Vagina (tissue), 2 donors: ENCODE results near the gene NCAM2.

Experiments
- CTCF ChIP-seq, 3 experiments: fragments of 450-650 bp in 2 of 3; fragments of 200-600 bp in 1 of 3; sonication (generic) in 1 of 3; IDR thresholded peaks; one replicate each; pipeline ENCODE4 v1.5.1; 2017 to 2019; ENCODE audit warnings: antibody characterized with exemption in 3 of 3, mild to moderate bottlenecking in 2 of 3, moderate library complexity in 2 of 3
- POLR2A ChIP-seq, 2 donors: fragments of 450-650 bp; IDR thresholded peaks; one replicate each; pipeline ENCODE4 v1.6.1; 2017; ENCODE audit warnings: antibody characterized with exemption in 2 of 2, mild to moderate bottlenecking in 2 of 2, moderate library complexity in 2 of 2
- POLR2AphosphoS5 ChIP-seq, 2 donors: sonication (generic); formaldehyde crosslinking; IDR thresholded peaks; one replicate each; pipeline ENCODE4 v1.9.0; 2017; ENCODE audit warnings: antibody characterized with exemption in 2 of 2, mild to moderate bottlenecking in 2 of 2, low read depth in 1 of 2; ENCODE audit not compliant: insufficient read depth in 1 of 2

GRCh38 chr21:21146587-21147373, 148.6 kb downstream of the NCAM2 start:
- TF ChIP-seq CTCF (IDR thresholded peaks at IDR 0.05) (no peak), POLR2AphosphoS5 (IDR thresholded peaks at IDR 0.05; ENCODE audit: insufficient read depth in 1 of 2, low read depth in 1 of 2) (no peak), POLR2A (IDR thresholded peaks at IDR 0.05) (no peak)
